HG03457 (cell line): ENCODE measurements around the gene OR10P1.
A peak's percentile ranks its signal among the peaks of the same experiment; 100 is the strongest.
"Not testable (repeated sequence)": the region's sequence is repeated elsewhere in the genome, so short reads cannot be mapped to it uniquely, and the experiment has no call there.

Experiments used
- ATAC-seq: cut with Tn5 transposase; IDR thresholded peaks from one replicate; pipeline ENCODE4 v1.9.1; 2021; ENCODE audit warnings: moderate number of reproducible peaks; ENCODE audit not compliant: unreplicated experiment

OR10P1 gene

GRCh38 chr12:55636853-55637252 is at the start of gene OR10P1:
Gene OR10P1, plus strand, starts transcription at chr12:55636892. Its CDS starts 0 bp downstream, at chr12:55636892.
- ATAC-seq, result no peak

GRCh38 chr12:55590152-55590551 is 46.5 kb upstream of the OR10P1 start:
- ATAC-seq, result not testable (repeated sequence)

- no peak for ATAC-seq
Measured at GRCh38 chr12:55607821-55608594, 28.7 kb upstream of the OR10P1 start.

GRCh38 chr12:55610598-55610997 is 26.1 kb upstream of the OR10P1 start:
- no peak for ATAC-seq

- ATAC-seq, result no peak
Measured at GRCh38 chr12:55612646-55613045, 24.0 kb upstream of the OR10P1 start.

GRCh38 chr12:55614764-55615163 is 21.9 kb upstream of the OR10P1 start:
- no peak for ATAC-seq

GRCh38 chr12:55619354-55620138 is 17.1 kb upstream of the OR10P1 start:
- peak; percentile 75 for ATAC-seq

- peak; percentile 63 for ATAC-seq
Measured at GRCh38 chr12:55624056-55624455, 12.6 kb upstream of the OR10P1 start.

- ATAC-seq, result no peak
Measured at GRCh38 chr12:55626154-55626553, 10.5 kb upstream of the OR10P1 start.

GRCh38 chr12:55629058-55629841 is 7.4 kb upstream of the OR10P1 start:
- ATAC-seq, result no peak

GRCh38 chr12:55631056-55631455 is 5.6 kb upstream of the OR10P1 start:
- ATAC-seq, result no peak

GRCh38 chr12:55631733-55632132 is 5.0 kb upstream of the OR10P1 start:
- ATAC-seq, result no peak

GRCh38 chr12:55633151-55633550 is 3.5 kb upstream of the OR10P1 start:
- no peak for ATAC-seq

- no peak for ATAC-seq
Measured at GRCh38 chr12:55636116-55636655, 506 bp upstream of the OR10P1 start.

GRCh38 chr12:55637467-55637866 is 775 bp downstream of the OR10P1 start:
- no peak for ATAC-seq

GRCh38 chr12:55641595-55641994 is 4.9 kb downstream of the OR10P1 start:
- ATAC-seq, result no peak

- no peak for ATAC-seq
Measured at GRCh38 chr12:55642267-55642666, 5.6 kb downstream of the OR10P1 start.

GRCh38 chr12:55642669-55643068 is 6.0 kb downstream of the OR10P1 start:
- ATAC-seq, result no peak

- ATAC-seq, result no peak
Measured at GRCh38 chr12:55644591-55644990, 7.9 kb downstream of the OR10P1 start.

- ATAC-seq, result no peak
Measured at GRCh38 chr12:55647027-55647426, 10.3 kb downstream of the OR10P1 start.
